K562 (cell line): ENCODE results near the gene DPH7. TPM values are rescaled to one million over a fixed set of nuclear protein-coding genes. Genes with fewer than 3 reads are reported as not detected.

Source experiments
- HEY1 ChIP-seq: fragments of 250-450 bp; sonication (Bioruptor Pico); IDR thresholded peaks from 2 replicates; pipeline ENCODE4 v1.5.0; 2020; ENCODE audit warnings: mild to moderate bottlenecking, moderate library complexity, borderline replicate concordance
- ZBTB1 ChIP-seq: sonication (generic); formaldehyde crosslinking; IDR thresholded peaks from 2 replicates; pipeline ENCODE4 v1.8.1; 2023; ENCODE audit warnings: missing genetic modification reagents, low read depth, mild to moderate bottlenecking, borderline replicate concordance
- ZNF143 ChIP-seq: sonication (generic); formaldehyde crosslinking; IDR thresholded peaks from 2 replicates; pipeline ENCODE4 v1.9.0; 2022; ENCODE audit warnings: mild to moderate bottlenecking, missing genetic modification reagents
- ZNF253 ChIP-seq: fragments of 250-450 bp; sonication (Bioruptor Pico); conservative IDR thresholded peaks from 2 replicates; pipeline ENCODE4 v1.6.1; 2021; ENCODE audit warnings: mild to moderate bottlenecking
- polyA plus RNA-seq, 8 experiments: library from polyadenylated mRNA; depleted of rRNA in 4 of 8; stranded (reverse) in 5 of 8; unstranded in 3 of 8; fragments of >200 nt; fragmentation: Nextera tagmentation in 2 of 8; fragmentation: Illumina TruSeq in 1 of 8; extraction: Ambion mirVana in 2 of 8; extraction: Trizol in 1 of 8; gene quantifications; 2 replicates each; pipeline versions ENCODE4 v1.2.1 to v1.2.3, GENCODE V29; 2011 to 2014; ENCODE audit warnings: inconsistent platforms in 1 of 8, missing spikeins in 1 of 8
- total RNA-seq, 7 experiments: library from RNA; depleted of rRNA in 6 of 7; stranded (reverse); fragments of >200 nt in 6 of 7; fragmentation: Illumina TruSeq in 2 of 7; extraction: Trizol in 2 of 7; gene quantifications; 2 replicates each; pipeline versions ENCODE4 v1.2.1 to v1.2.3, GENCODE V29; 2011 to 2021; ENCODE audit warnings: low replicate concordance in 1 of 7
- TF ChIP-seq, protein P1 (sequence below), 2 experiments: fragments of 450-650 bp; conservative IDR thresholded peaks; 2 replicates each; pipeline ENCODE4 v1.6.1; 2017; ENCODE audit warnings: mild to moderate bottlenecking in 2 of 2, moderate library complexity in 2 of 2
- TF ChIP-seq, protein P2 (sequence below): IDR thresholded peaks from 2 replicates; pipeline ENCODE4 v1.6.1; 2011; ENCODE audit not compliant: insufficient read length; ENCODE audit errors: extremely low read depth
- TF ChIP-seq, protein P3 (sequence below), 2 experiments: fragments of 450-650 bp in 1 of 2; sonication (generic) in 1 of 2; formaldehyde crosslinking in 1 of 2; IDR thresholded peaks; 2 replicates each; pipeline versions ENCODE4 v1.7.1 to v1.9.0; 2016 to 2022; ENCODE audit warnings: inconsistent platforms in 1 of 2, mild to moderate bottlenecking in 1 of 2, missing genetic modification reagents in 1 of 2
- TF ChIP-seq, protein P4 (sequence below): sonication (generic); formaldehyde crosslinking; IDR thresholded peaks from 2 replicates; pipeline ENCODE4 v1.8.0; 2023; ENCODE audit warnings: mild to moderate bottlenecking, missing genetic modification reagents

DPH7 gene
- total and polyA plus RNA-seq, 9 of the 15 experiments (the other 6 are each of a cell fraction or from before 2014, with no cell fraction given) = 13.9 to 68.6 (median 41.3) TPM

DNA sequence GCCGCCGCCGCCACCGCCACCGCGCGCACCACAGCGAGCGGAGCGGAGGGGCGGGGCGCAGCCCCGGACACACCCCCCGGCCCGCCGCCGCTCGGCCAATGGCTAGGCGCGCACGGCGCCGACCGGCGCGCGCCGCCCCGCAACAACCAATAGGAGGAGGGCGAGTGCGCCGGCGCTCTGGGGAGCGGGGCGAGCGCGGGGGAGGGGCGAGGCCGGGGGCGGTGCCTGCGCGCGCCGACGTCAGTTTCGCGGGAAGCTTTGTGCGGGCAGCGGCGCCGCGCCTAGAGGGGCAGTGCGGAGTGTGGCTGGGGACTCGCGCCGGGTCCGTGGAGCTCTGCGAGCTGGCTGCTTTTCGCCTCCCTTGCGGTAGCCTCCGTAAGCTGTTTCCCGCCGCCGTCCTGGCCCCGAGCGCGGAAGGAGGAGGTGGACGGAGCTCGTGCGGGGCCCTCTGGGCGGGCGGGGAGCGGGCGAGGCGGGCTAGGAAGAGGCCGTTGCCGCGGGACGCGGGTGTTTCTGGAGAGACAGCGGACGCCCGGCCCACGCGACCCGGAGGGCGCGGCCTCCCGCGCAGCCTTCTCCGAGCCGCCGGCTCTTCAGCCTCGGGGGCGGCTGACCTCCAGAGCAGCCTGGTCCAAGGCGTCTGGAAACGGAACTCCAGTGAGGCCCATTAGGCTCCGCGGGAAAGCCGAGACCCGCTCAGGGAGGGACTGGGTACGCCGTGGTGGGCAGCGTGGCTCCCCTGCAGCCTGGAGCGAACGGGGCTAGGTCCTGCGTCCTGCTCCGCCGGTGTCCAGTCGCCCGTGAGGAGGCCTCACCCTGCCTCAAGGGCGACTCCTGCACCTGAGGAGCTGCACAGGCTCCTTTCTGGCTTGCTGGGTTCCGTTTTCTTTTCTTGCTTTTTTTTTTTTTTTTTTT, 12.0 kb upstream of the DPH7 start, which contains the start of gene ZMYND19 (continued):
- TF ChIP-seq, protein P1, sequence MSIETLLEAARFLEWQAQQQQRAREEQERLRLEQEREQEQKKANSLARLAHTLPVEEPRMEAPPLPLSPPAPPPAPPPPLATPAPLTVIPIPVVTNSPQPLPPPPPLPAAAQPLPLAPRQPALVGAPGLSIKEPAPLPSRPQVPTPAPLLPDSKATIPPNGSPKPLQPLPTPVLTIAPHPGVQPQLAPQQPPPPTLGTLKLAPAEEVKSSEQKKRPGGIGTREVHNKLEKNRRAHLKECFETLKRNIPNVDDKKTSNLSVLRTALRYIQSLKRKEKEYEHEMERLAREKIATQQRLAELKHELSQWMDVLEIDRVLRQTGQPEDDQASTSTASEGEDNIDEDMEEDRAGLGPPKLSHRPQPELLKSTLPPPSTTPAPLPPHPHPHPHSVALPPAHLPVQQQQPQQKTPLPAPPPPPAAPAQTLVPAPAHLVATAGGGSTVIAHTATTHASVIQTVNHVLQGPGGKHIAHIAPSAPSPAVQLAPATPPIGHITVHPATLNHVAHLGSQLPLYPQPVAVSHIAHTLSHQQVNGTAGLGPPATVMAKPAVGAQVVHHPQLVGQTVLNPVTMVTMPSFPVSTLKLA (conservative IDR thresholded peaks at IDR 0.05) = peak; percentile 53 to 78
- no peak for TF ChIP-seq ZNF143 (CRISPR knock-in tag)
- no peak for TF ChIP-seq ZNF253
- TF ChIP-seq, protein P2, sequence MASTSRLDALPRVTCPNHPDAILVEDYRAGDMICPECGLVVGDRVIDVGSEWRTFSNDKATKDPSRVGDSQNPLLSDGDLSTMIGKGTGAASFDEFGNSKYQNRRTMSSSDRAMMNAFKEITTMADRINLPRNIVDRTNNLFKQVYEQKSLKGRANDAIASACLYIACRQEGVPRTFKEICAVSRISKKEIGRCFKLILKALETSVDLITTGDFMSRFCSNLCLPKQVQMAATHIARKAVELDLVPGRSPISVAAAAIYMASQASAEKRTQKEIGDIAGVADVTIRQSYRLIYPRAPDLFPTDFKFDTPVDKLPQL = no peak
- TF ChIP-seq, protein P3, sequence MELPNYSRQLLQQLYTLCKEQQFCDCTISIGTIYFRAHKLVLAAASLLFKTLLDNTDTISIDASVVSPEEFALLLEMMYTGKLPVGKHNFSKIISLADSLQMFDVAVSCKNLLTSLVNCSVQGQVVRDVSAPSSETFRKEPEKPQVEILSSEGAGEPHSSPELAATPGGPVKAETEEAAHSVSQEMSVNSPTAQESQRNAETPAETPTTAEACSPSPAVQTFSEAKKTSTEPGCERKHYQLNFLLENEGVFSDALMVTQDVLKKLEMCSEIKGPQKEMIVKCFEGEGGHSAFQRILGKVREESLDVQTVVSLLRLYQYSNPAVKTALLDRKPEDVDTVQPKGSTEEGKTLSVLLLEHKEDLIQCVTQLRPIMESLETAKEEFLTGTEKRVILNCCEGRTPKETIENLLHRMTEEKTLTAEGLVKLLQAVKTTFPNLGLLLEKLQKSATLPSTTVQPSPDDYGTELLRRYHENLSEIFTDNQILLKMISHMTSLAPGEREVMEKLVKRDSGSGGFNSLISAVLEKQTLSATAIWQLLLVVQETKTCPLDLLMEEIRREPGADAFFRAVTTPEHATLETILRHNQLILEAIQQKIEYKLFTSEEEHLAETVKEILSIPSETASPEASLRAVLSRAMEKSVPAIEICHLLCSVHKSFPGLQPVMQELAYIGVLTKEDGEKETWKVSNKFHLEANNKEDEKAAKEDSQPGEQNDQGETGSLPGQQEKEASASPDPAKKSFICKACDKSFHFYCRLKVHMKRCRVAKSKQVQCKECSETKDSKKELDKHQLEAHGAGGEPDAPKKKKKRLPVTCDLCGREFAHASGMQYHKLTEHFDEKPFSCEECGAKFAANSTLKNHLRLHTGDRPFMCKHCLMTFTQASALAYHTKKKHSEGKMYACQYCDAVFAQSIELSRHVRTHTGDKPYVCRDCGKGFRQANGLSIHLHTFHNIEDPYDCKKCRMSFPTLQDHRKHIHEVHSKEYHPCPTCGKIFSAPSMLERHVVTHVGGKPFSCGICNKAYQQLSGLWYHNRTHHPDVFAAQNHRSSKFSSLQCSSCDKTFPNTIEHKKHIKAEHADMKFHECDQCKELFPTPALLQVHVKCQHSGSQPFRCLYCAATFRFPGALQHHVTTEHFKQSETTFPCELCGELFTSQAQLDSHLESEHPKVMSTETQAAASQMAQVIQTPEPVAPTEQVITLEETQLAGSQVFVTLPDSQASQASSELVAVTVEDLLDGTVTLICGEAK (IDR thresholded peaks at IDR 0.05) = 0 out of 2 replicates have a peak, but pooled peaks have one; percentile 45
- TF ChIP-seq, protein P3 (CRISPR knock-in tag; IDR thresholded peaks at IDR 0.05) = no peak
- TF ChIP-seq, protein P4, sequence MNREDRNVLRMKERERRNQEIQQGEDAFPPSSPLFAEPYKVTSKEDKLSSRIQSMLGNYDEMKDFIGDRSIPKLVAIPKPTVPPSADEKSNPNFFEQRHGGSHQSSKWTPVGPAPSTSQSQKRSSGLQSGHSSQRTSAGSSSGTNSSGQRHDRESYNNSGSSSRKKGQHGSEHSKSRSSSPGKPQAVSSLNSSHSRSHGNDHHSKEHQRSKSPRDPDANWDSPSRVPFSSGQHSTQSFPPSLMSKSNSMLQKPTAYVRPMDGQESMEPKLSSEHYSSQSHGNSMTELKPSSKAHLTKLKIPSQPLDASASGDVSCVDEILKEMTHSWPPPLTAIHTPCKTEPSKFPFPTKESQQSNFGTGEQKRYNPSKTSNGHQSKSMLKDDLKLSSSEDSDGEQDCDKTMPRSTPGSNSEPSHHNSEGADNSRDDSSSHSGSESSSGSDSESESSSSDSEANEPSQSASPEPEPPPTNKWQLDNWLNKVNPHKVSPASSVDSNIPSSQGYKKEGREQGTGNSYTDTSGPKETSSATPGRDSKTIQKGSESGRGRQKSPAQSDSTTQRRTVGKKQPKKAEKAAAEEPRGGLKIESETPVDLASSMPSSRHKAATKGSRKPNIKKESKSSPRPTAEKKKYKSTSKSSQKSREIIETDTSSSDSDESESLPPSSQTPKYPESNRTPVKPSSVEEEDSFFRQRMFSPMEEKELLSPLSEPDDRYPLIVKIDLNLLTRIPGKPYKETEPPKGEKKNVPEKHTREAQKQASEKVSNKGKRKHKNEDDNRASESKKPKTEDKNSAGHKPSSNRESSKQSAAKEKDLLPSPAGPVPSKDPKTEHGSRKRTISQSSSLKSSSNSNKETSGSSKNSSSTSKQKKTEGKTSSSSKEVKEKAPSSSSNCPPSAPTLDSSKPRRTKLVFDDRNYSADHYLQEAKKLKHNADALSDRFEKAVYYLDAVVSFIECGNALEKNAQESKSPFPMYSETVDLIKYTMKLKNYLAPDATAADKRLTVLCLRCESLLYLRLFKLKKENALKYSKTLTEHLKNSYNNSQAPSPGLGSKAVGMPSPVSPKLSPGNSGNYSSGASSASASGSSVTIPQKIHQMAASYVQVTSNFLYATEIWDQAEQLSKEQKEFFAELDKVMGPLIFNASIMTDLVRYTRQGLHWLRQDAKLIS (CRISPR knock-in tag) = no peak
- TF ChIP-seq HEY1 (CRISPR knock-in tag) = no peak
- no peak for TF ChIP-seq ZBTB1 (CRISPR knock-in tag)
